Measurements from ENCODE around the gene CDC42BPA. TPM values are rescaled to one million over a fixed set of nuclear protein-coding genes. Genes with fewer than 3 reads are reported as not detected.

Gene CDC42BPA
- total RNA-seq, 4 donors from 2014 or later, result 47.0 to 58.6 (median 54.8) TPM

GRCh38 chr1:226988334-226988666 lies 330.0 kb downstream of the CDC42BPA start:
- peaks cover 0 to 13% (median 0%) of the 10 kb centered on the region in 4 donors for H3K4me1 ChIP-seq
- H3K36me3 ChIP-seq, result peaks cover 0 to 66% (median 10%) of the 10 kb centered on the region in 3 donors
- H3K9me3 ChIP-seq, result peaks cover 0 to 8% (median 0%) of the 10 kb centered on the region in 4 donors
- WGBS, 2 donors, result 57 to 58% methylated on average over 3 of the region's 3 CpGs
- no peak for DNase-seq (ENCODE audit: low spot score in 2 of 2)
- no peak for TF ChIP-seq EP300 (IDR thresholded peaks at IDR 0.05)
- no peak for TF ChIP-seq POLR2A (IDR thresholded peaks at IDR 0.05)
- TF ChIP-seq CTCF (IDR thresholded peaks at IDR 0.05), result no peak
- no peak overlapping the region for H3K27ac ChIP-seq
- no peaks in the 10 kb centered on the region for H3K27me3 ChIP-seq
- H3K4me3 ChIP-seq, result no peak overlapping the region

GRCh38 chr1:226987623-226988333 lies 330.5 kb downstream of the CDC42BPA start:
- Histone ChIP-seq H3K9me3 (peaks cover 0 to 8% (median 0%) of the 10 kb centered on the region in 4 donors), H3K27me3 (no peaks in the 10 kb centered on the region), H3K4me3 (no peak overlapping the region), H3K27ac (no peak overlapping the region), H3K4me1 (peaks cover 0 to 13% (median 0%) of the 10 kb centered on the region in 4 donors), H3K36me3 (peaks cover 0 to 72% (median 10%) of the 10 kb centered on the region in 3 donors)
- DNase-seq (ENCODE audit: low spot score in 2 of 2), result no peak
- no peak for TF ChIP-seq POLR2A (IDR thresholded peaks at IDR 0.05)
- TF ChIP-seq CTCF (IDR thresholded peaks at IDR 0.05), result no peak
- no peak for TF ChIP-seq EP300 (IDR thresholded peaks at IDR 0.05)
- 93 to 96% methylated on average over 16 of the region's 16 CpGs for WGBS, 2 donors

- Histone ChIP-seq H3K27ac (peak overlapping the region in 1 of 4 donors; percentile 25), H3K27me3 (no peaks in the 10 kb centered on the region), H3K36me3 (peaks cover 0 to 74% (median 10%) of the 10 kb centered on the region in 3 donors), H3K4me1 (peaks cover 0 to 13% (median 0%) of the 10 kb centered on the region in 4 donors), H3K4me3 (no peak overlapping the region), H3K9me3 (peaks cover 0 to 8% (median 0%) of the 10 kb centered on the region in 4 donors)
- 76 to 90% methylated on average over 8 of the region's 8 CpGs for WGBS, 2 donors
- TF ChIP-seq EP300 (IDR thresholded peaks at IDR 0.05), result no peak
- no peak for TF ChIP-seq POLR2A (IDR thresholded peaks at IDR 0.05)
- no peak for TF ChIP-seq CTCF (IDR thresholded peaks at IDR 0.05)
- no peak for DNase-seq (ENCODE audit: low spot score in 2 of 2)
These were observed 331.1 kb downstream of the CDC42BPA start for GRCh38 chr1:226987179-226987536.

GRCh38 chr1:226986496-226987178 lies 331.7 kb downstream of the CDC42BPA start:
- no peak for DNase-seq (ENCODE audit: low spot score in 2 of 2)
- Histone ChIP-seq H3K9me3 (peaks cover 0 to 8% (median 0%) of the 10 kb centered on the region in 4 donors), H3K27me3 (no peaks in the 10 kb centered on the region), H3K4me3 (no peak overlapping the region), H3K36me3 (peaks cover 0 to 77% (median 10%) of the 10 kb centered on the region in 3 donors), H3K27ac (peak overlapping the region in 1 of 4 donors; percentile 25), H3K4me1 (peaks cover 0 to 13% (median 0%) of the 10 kb centered on the region in 4 donors)
- TF ChIP-seq POLR2A (IDR thresholded peaks at IDR 0.05), result no peak
- TF ChIP-seq CTCF (IDR thresholded peaks at IDR 0.05), result no peak
- TF ChIP-seq EP300 (IDR thresholded peaks at IDR 0.05), result no peak
- 74 to 80% methylated on average over 16 to 21 of the region's 21 CpGs for WGBS, 2 donors
